HTERT RPE-1 (cell line): ENCODE data around the gene TDRD3.

Source experiments
- in situ Hi-C: fragments of 300-500 bp; cut with MboI; formaldehyde crosslinking; loops from 4 replicates; pipeline ENCODE4 v1.14.3; 2020; ENCODE audit warnings: low sequenced_read_pairs

TDRD3 gene

GRCh38 chr13:60448907-60449510 is 52.0 kb downstream of the TDRD3 start:
- in situ Hi-C loops, result no loop called here

GRCh38 chr13:60453490-60453889 is 56.5 kb downstream of the TDRD3 start:
- in situ Hi-C loops, result no loop called here

- in situ Hi-C loops, result no loop called here
These were observed 57.4 kb downstream of the TDRD3 start for GRCh38 chr13:60454425-60454824.

- in situ Hi-C loops, result no loop called here
These were observed 66.8 kb downstream of the TDRD3 start for GRCh38 chr13:60463787-60464186.

- in situ Hi-C loops, result no loop called here
These were observed 70.1 kb downstream of the TDRD3 start for GRCh38 chr13:60467098-60467497.

GRCh38 chr13:60479273-60479672 is 82.3 kb downstream of the TDRD3 start:
- in situ Hi-C loops, result no loop called here

- in situ Hi-C loops, result no loop called here
These were observed 85.0 kb downstream of the TDRD3 start for GRCh38 chr13:60482012-60482411.

- in situ Hi-C loops, result no loop called here
These were observed 87.8 kb downstream of the TDRD3 start for GRCh38 chr13:60484865-60485264.

- in situ Hi-C loops, result no loop called here
These were observed 94.5 kb downstream of the TDRD3 start for GRCh38 chr13:60491531-60491930.

GRCh38 chr13:60492187-60492586 is 95.2 kb downstream of the TDRD3 start:
- in situ Hi-C loops, result no loop called here

GRCh38 chr13:60494296-60494695 is 97.3 kb downstream of the TDRD3 start:
- in situ Hi-C loops, result no loop called here

GRCh38 chr13:60501236-60501635 is 104.2 kb downstream of the TDRD3 start:
- in situ Hi-C loops, result no loop called here

- in situ Hi-C loops, result no loop called here
These were observed 112.8 kb downstream of the TDRD3 start for GRCh38 chr13:60509601-60510386.

GRCh38 chr13:60511637-60512036 is 114.6 kb downstream of the TDRD3 start:
- in situ Hi-C loops, result no loop called here

GRCh38 chr13:60514891-60515290 is 117.9 kb downstream of the TDRD3 start:
- in situ Hi-C loops, result no loop called here

- in situ Hi-C loops, result no loop called here
These were observed 122.5 kb downstream of the TDRD3 start for GRCh38 chr13:60519496-60519895.

GRCh38 chr13:60520902-60521569 is 124.0 kb downstream of the TDRD3 start:
- in situ Hi-C loops, result no loop called here

GRCh38 chr13:60538566-60538965 is 141.5 kb downstream of the TDRD3 start:
- in situ Hi-C loops, result no loop called here

GRCh38 chr13:60540276-60540675 is 143.3 kb downstream of the TDRD3 start:
- in situ Hi-C loops, result no loop called here

- in situ Hi-C loops, result no loop called here
These were observed 165.2 kb downstream of the TDRD3 start for GRCh38 chr13:60562096-60562780.

- in situ Hi-C loops, result no loop called here
These were observed 174.6 kb downstream of the TDRD3 start for GRCh38 chr13:60571571-60571970.
